K562 (cell line): ENCODE data around the gene CPED1. TPM values are rescaled to one million over a fixed set of nuclear protein-coding genes. Genes with fewer than 3 reads are reported as not detected.

ENCODE experiments used
- BRCA1 ChIP-seq, 2 experiments: fragments of 450-650 bp in 1 of 2; sonication (generic) in 1 of 2; formaldehyde crosslinking in 1 of 2; IDR thresholded peaks; 2 replicates each; pipeline versions ENCODE4 v1.5.0 to v1.6.1; 2017 to 2020; ENCODE audit warnings: mild to moderate bottlenecking in 1 of 2, missing genetic modification reagents in 1 of 2
- EZH2 ChIP-seq: IDR thresholded peaks from 2 replicates; pipeline ENCODE4 v1.6.1; 2012; ENCODE audit warnings: low read depth, mild to moderate bottlenecking, inconsistent platforms, low read length, borderline replicate concordance
- FOXK1 ChIP-seq: sonication (generic); formaldehyde crosslinking; IDR thresholded peaks from 2 replicates; pipeline ENCODE4 v1.8.0; 2022; ENCODE audit warnings: missing genetic modification reagents, mild to moderate bottlenecking, borderline replicate concordance
- TOE1 ChIP-seq, 2 experiments: fragments of 450-650 bp in 1 of 2; sonication (generic) in 1 of 2; formaldehyde crosslinking in 1 of 2; IDR thresholded peaks; 2 replicates each; pipeline versions ENCODE4 v1.7.1 to v1.8.0; 2016 to 2022; ENCODE audit warnings: borderline replicate concordance in 2 of 2, mild to moderate bottlenecking in 2 of 2, antibody characterized with exemption in 1 of 2, inconsistent platforms in 1 of 2, low read depth in 1 of 2, missing genetic modification reagents in 1 of 2, moderate library complexity in 1 of 2
- XRCC5 ChIP-seq: fragments of 200-400 bp; formaldehyde crosslinking; IDR thresholded peaks from 2 replicates; pipeline ENCODE4 v1.6.1; 2017; ENCODE audit warnings: low read depth, mild to moderate bottlenecking, low read length
- polyA plus RNA-seq, 8 experiments: library from polyadenylated mRNA; depleted of rRNA in 4 of 8; stranded (reverse) in 5 of 8; unstranded in 3 of 8; fragments of >200 nt; fragmentation: Nextera tagmentation in 2 of 8; fragmentation: Illumina TruSeq in 1 of 8; extraction: Ambion mirVana in 2 of 8; extraction: Trizol in 1 of 8; gene quantifications; 2 replicates each; pipeline versions ENCODE4 v1.2.1 to v1.2.3, GENCODE V29; 2011 to 2014; ENCODE audit warnings: inconsistent platforms in 1 of 8, missing spikeins in 1 of 8
- total RNA-seq, 7 experiments: library from RNA; depleted of rRNA in 6 of 7; stranded (reverse); fragments of >200 nt in 6 of 7; fragmentation: Illumina TruSeq in 2 of 7; extraction: Trizol in 2 of 7; gene quantifications; 2 replicates each; pipeline versions ENCODE4 v1.2.1 to v1.2.3, GENCODE V29; 2011 to 2021; ENCODE audit warnings: low replicate concordance in 1 of 7
- TF ChIP-seq, protein P1 (sequence below): fragments of 200-600 bp; sonication (generic); IDR thresholded peaks from one replicate; pipeline ENCODE4 v1.6.1; 2012; ENCODE audit warnings: mild to moderate bottlenecking, low read depth, low read length, inconsistent platforms
- TF ChIP-seq, protein P2 (sequence below): fragments of 450-650 bp; formaldehyde crosslinking; IDR thresholded peaks from 2 replicates; pipeline ENCODE4 v1.4.0; 2020; ENCODE audit warnings: mild to moderate bottlenecking
- TF ChIP-seq, protein P3 (sequence below), 2 experiments: fragments of 450-650 bp; IDR thresholded peaks; 2 replicates each; pipeline ENCODE4 v1.6.1; 2018; ENCODE audit warnings: mild to moderate bottlenecking in 2 of 2, low read depth in 1 of 2; ENCODE audit not compliant: partially characterized antibody in 2 of 2

Gene CPED1
- total and polyA plus RNA-seq, 9 of the 15 experiments (the other 6 are each of a cell fraction or from before 2014, with no cell fraction given) = 195 to 393 (median 290) TPM

GRCh38 chr7:120991581-120991980 is 3.1 kb downstream of the CPED1 start (continued):
- TF ChIP-seq, protein P1, sequence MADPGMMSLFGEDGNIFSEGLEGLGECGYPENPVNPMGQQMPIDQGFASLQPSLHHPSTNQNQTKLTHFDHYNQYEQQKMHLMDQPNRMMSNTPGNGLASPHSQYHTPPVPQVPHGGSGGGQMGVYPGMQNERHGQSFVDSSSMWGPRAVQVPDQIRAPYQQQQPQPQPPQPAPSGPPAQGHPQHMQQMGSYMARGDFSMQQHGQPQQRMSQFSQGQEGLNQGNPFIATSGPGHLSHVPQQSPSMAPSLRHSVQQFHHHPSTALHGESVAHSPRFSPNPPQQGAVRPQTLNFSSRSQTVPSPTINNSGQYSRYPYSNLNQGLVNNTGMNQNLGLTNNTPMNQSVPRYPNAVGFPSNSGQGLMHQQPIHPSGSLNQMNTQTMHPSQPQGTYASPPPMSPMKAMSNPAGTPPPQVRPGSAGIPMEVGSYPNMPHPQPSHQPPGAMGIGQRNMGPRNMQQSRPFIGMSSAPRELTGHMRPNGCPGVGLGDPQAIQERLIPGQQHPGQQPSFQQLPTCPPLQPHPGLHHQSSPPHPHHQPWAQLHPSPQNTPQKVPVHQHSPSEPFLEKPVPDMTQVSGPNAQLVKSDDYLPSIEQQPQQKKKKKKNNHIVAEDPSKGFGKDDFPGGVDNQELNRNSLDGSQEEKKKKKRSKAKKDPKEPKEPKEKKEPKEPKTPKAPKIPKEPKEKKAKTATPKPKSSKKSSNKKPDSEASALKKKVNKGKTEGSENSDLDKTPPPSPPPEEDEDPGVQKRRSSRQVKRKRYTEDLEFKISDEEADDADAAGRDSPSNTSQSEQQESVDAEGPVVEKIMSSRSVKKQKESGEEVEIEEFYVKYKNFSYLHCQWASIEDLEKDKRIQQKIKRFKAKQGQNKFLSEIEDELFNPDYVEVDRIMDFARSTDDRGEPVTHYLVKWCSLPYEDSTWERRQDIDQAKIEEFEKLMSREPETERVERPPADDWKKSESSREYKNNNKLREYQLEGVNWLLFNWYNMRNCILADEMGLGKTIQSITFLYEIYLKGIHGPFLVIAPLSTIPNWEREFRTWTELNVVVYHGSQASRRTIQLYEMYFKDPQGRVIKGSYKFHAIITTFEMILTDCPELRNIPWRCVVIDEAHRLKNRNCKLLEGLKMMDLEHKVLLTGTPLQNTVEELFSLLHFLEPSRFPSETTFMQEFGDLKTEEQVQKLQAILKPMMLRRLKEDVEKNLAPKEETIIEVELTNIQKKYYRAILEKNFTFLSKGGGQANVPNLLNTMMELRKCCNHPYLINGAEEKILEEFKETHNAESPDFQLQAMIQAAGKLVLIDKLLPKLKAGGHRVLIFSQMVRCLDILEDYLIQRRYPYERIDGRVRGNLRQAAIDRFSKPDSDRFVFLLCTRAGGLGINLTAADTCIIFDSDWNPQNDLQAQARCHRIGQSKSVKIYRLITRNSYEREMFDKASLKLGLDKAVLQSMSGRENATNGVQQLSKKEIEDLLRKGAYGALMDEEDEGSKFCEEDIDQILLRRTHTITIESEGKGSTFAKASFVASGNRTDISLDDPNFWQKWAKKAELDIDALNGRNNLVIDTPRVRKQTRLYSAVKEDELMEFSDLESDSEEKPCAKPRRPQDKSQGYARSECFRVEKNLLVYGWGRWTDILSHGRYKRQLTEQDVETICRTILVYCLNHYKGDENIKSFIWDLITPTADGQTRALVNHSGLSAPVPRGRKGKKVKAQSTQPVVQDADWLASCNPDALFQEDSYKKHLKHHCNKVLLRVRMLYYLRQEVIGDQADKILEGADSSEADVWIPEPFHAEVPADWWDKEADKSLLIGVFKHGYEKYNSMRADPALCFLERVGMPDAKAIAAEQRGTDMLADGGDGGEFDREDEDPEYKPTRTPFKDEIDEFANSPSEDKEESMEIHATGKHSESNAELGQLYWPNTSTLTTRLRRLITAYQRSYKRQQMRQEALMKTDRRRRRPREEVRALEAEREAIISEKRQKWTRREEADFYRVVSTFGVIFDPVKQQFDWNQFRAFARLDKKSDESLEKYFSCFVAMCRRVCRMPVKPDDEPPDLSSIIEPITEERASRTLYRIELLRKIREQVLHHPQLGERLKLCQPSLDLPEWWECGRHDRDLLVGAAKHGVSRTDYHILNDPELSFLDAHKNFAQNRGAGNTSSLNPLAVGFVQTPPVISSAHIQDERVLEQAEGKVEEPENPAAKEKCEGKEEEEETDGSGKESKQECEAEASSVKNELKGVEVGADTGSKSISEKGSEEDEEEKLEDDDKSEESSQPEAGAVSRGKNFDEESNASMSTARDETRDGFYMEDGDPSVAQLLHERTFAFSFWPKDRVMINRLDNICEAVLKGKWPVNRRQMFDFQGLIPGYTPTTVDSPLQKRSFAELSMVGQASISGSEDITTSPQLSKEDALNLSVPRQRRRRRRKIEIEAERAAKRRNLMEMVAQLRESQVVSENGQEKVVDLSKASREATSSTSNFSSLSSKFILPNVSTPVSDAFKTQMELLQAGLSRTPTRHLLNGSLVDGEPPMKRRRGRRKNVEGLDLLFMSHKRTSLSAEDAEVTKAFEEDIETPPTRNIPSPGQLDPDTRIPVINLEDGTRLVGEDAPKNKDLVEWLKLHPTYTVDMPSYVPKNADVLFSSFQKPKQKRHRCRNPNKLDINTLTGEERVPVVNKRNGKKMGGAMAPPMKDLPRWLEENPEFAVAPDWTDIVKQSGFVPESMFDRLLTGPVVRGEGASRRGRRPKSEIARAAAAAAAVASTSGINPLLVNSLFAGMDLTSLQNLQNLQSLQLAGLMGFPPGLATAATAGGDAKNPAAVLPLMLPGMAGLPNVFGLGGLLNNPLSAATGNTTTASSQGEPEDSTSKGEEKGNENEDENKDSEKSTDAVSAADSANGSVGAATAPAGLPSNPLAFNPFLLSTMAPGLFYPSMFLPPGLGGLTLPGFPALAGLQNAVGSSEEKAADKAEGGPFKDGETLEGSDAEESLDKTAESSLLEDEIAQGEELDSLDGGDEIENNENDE = no peak
- TF ChIP-seq, protein P2, sequence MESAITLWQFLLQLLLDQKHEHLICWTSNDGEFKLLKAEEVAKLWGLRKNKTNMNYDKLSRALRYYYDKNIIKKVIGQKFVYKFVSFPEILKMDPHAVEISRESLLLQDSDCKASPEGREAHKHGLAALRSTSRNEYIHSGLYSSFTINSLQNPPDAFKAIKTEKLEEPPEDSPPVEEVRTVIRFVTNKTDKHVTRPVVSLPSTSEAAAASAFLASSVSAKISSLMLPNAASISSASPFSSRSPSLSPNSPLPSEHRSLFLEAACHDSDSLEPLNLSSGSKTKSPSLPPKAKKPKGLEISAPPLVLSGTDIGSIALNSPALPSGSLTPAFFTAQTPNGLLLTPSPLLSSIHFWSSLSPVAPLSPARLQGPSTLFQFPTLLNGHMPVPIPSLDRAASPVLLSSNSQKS = 0 out of 2 replicates have a peak, but pooled peaks have one; percentile 46
- no peak for TF ChIP-seq EZH2
- TF ChIP-seq FOXK1 (CRISPR knock-in tag) = no peak
- no peak for TF ChIP-seq TOE1 (IDR thresholded peaks at IDR 0.05; ENCODE audit: borderline replicate concordance)
- no peak for TF ChIP-seq TOE1 (CRISPR knock-in tag; IDR thresholded peaks at IDR 0.05; ENCODE audit: borderline replicate concordance, low read depth)
- TF ChIP-seq XRCC5 = no peak
- TF ChIP-seq BRCA1 (IDR thresholded peaks at IDR 0.05) = no peak
- no peak for TF ChIP-seq BRCA1 (CRISPR knock-in tag; IDR thresholded peaks at IDR 0.05)
- TF ChIP-seq, protein P3, sequence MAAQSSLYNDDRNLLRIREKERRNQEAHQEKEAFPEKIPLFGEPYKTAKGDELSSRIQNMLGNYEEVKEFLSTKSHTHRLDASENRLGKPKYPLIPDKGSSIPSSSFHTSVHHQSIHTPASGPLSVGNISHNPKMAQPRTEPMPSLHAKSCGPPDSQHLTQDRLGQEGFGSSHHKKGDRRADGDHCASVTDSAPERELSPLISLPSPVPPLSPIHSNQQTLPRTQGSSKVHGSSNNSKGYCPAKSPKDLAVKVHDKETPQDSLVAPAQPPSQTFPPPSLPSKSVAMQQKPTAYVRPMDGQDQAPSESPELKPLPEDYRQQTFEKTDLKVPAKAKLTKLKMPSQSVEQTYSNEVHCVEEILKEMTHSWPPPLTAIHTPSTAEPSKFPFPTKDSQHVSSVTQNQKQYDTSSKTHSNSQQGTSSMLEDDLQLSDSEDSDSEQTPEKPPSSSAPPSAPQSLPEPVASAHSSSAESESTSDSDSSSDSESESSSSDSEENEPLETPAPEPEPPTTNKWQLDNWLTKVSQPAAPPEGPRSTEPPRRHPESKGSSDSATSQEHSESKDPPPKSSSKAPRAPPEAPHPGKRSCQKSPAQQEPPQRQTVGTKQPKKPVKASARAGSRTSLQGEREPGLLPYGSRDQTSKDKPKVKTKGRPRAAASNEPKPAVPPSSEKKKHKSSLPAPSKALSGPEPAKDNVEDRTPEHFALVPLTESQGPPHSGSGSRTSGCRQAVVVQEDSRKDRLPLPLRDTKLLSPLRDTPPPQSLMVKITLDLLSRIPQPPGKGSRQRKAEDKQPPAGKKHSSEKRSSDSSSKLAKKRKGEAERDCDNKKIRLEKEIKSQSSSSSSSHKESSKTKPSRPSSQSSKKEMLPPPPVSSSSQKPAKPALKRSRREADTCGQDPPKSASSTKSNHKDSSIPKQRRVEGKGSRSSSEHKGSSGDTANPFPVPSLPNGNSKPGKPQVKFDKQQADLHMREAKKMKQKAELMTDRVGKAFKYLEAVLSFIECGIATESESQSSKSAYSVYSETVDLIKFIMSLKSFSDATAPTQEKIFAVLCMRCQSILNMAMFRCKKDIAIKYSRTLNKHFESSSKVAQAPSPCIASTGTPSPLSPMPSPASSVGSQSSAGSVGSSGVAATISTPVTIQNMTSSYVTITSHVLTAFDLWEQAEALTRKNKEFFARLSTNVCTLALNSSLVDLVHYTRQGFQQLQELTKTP (IDR thresholded peaks at IDR 0.05; ENCODE audit: low read depth in 1 of 2, partially characterized antibody in 2 of 2) = peak in 1 of 2 experiments; percentile 79
